HG03039 (cell line): Measurements from ENCODE around the gene TRIP4.
"Not testable (repeated sequence)": the region's sequence is repeated elsewhere in the genome, so short reads cannot be mapped to it uniquely, and the experiment has no call there.

ENCODE experiments used
- ATAC-seq: cut with Tn5 transposase; IDR thresholded peaks from one replicate; pipeline ENCODE4 v1.9.1; 2021; ENCODE audit warnings: mild to moderate bottlenecking, moderate library complexity; ENCODE audit not compliant: unreplicated experiment

Gene TRIP4

DNA sequence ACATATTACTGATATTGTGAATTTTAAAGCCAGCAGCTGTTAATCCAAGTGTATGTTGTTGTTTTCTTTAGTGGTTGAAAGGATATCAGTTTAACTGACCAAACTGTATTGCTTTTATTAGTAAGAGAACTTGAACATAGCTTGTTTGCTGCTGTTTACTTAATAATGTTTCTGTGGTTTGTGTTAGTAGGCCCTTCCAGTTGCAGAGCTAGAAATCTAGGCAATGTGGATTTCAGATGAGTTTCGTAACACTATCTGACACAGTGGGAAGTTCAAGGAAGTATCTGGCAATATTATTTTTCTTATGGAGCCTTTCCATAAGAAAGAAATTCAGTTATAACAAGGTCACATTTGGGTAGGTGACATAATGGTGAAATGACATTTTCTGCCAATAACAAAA is 91.2 kb downstream of the TRIP4 start:
- ATAC-seq = no peak

DNA sequence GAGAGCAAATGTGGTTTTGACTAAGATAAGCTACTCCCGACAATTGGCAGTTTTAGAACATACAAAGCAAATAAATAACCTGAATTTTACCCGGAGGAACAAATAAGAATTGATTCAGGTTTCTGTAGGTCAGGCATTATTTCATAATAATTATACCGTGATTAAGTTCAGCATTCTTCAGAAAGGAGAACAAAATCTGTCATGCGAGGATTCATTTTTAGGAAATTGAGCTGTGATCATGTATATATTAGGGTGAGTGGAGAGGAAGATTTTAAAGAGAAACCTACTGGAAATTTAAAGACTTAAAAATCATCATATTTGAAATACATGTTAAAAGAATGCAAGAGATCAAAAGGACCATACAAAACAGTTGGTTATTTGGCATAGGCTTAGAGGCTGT is 93.3 kb downstream of the TRIP4 start:
- ATAC-seq = no peak

DNA sequence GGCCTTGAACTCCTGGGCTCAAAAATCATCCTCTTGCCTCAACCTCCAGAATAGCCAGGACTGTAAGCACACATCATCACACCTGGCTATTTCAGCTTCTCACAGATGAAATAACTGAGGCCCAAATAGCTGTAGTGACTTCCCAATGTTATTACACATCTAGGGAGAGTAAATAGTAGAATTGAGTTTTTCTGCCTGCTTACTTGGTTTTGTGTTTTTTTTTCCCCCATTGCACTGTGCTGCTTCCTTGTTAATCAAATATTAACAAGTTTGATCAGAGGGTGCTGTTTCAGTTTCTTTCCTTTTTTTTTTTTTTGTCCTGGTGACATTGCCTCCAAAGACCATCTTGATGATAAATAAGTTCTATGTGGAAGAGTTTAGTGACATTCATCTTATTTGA is 96.1 kb downstream of the TRIP4 start:
- ATAC-seq = no peak

DNA sequence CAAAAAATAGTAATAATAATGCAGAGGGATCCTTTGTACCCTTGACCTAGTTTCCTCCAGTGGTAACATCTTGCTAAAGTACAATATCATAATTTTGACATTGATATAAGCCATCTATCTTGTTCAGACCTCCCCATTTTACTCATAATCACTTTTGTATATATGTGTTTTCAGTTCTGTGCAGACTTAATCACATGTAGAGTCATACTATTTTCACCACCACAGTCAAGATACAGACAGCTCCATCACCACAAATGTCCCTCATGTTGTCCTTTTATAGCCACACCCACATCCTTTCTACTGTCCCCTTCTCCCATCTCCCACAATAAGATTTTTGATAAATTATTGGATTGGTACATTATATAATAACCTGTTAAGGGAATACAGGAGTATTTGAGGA is 98.2 kb downstream of the TRIP4 start:
- no peak for ATAC-seq

DNA sequence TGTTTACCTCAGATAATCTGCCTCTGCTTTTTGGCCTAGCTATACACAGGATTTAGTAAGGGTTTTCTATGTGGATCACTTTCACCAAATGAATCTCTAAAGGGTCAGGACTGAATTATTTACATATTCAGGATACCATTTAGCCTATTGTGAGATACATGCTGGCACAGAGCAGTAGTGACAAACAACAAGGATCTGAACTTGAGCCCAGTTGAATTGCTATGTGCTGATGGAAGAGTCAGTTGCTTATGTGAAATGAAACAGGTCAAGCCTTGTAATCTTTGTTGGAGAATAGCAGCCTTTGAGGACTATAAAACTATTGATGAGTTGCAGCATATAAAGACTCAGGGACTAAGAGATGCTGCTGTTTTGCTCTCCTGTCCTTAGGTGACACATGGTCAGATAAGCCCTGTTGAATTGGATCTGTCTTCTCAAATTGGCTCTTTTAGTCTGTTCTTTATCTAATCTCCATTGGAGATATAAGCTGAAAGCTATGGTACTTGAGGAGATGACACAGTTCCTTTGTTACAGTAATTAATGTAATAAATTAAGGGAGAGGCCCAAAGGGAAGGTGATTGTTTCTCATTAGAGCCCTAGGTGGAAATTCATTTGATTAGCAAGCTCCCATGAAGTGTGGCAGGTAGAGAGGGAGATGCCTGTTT is 103.1 kb downstream of the TRIP4 start:
- ATAC-seq = no peak

DNA sequence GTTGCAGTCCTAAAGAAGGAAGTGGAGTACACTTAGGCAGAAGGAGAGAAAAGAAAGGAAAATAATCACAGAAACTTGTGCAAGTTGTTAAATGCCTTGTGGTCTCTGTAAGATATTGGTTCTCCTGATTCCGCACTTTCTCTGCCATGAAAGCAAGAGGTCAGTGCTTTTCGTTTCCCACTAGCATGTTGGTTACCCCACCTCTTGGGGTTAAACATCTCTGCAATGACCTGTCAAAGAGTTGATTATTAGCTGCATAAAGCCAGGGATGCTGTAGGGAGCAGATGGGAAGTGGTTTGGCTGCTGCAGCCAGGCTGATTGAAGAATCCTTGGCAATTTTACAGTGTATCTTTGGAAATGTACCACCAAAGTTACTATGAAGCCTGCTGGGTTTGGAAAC is 106.0 kb downstream of the TRIP4 start:
- ATAC-seq = no peak

DNA sequence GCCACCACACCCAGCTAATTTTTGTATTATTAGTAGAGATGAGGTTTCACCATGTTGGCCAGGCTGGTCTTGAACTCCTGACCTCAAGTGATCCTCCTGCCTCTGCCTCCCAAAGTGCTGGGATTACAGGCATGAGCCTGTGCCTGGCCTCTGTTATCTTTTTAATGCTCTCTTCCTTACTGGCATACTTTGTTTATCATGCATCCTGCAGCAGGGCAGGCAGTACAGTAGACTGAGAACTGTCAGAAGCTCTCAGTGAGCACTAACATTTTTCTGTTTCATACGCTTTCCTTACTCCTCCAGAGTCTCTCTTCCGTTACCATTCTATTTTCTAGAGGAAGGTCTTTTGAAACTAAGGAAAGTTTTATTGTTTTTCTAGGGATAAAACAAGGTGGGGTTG is 108.3 kb downstream of the TRIP4 start:
- ATAC-seq = not testable (repeated sequence)

DNA sequence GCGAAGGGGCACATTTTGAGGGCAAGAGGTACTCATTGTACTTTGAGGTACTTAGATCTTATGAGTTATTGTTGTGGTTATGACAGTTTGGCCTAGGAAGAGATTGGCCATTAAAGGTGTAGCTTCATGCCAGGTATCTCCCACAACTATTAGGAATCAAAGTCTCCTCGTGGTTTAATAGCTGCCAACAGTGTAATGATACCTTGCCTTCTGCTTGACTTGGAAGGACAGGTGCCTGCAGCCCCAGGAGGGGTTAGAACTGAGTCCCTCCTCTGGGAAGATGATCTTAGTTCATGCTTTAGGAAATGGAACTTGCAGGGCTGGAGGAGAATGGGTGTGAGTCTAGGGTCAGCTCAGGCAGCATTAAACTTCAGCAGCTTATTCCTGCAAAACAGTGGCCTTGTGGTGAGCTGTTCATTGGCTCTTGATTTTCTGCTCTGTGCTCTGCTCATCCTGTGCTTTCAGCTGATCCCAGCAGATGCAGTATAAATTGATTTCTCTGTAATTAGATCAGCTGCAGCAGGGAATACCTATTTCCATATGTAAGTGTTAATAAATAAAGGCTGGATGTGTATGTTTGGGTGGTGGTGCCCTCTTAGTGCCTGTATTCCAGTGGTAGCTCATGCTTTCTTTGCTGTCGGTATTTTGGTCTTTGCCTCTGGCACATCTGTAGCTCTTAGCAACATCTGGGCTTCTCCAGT is 113.2 kb downstream of the TRIP4 start:
- no peak for ATAC-seq

DNA sequence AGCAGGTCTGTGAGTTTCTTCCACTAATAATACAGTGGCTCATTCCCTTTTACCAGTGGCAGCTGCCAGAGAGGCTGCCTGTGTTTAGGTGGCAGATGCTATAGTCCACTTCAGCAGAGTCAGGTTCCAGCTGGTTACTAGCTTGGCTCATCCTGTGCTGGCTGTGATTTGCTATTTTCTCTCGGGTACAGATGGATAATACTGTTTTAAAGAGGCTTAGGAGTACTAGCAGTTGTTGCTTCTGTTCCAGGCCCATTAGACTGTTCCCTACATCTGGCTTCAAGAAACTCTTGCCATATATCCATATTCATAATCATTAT is 113.7 kb downstream of the TRIP4 start:
- ATAC-seq = no peak

DNA sequence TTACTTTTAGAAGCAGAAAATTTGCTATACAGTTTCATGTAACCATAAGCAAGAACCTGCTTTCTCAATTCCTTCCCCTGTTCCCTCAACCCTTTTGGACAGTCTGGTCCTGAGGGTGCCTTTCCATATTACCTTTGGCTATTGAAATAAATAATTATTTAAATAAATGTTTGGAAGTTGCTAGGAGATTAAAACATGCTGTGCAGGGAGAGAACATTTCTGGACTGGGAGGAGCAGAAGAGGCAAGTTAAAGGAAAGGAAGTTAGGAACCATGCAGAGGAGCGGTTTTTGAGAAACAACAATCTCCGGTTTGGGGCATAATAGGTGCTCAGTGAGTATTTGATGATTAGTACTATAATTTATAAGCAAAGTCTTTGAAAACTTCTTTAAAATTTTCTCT is 114.5 kb downstream of the TRIP4 start:
- no peak for ATAC-seq

DNA sequence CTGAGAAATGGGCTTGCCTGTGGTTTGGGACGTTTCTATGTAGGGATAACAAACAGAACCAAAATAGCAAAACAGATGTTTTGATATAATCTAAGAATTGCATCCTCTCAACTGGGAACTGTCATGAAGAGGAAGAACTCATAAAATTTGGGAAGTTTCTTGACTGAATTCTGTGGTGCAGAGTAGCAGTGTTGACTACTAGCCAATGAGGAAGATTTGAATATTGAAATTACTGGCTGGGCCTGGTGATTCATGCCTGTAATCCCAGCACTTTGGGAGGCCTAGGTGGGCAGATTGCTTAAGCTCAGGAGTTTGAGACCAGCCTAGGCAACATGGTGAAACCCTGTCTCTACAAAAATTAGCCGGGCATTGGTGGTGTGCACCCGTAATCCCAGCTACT is 114.9 kb downstream of the TRIP4 start:
- ATAC-seq = no peak

DNA sequence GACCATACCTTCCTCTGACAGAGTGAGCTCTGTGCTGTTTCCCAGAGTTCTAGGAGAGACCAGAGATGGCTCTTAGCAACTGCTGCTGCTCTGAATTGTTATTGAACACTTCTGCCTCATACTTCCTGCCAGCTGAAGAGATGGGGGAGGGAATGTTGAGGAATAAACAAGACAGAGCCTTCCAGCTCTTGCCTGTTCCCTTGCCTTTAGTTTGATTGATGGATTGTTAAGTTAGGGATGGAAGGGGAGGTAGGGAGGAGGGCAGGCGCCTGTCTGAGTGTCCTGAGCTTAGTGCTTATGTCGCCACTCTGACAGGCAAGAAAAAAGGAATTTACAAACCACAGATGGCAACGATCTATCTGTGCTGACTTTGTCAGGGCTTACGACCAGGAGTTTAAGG is 115.6 kb downstream of the TRIP4 start:
- no peak for ATAC-seq

DNA sequence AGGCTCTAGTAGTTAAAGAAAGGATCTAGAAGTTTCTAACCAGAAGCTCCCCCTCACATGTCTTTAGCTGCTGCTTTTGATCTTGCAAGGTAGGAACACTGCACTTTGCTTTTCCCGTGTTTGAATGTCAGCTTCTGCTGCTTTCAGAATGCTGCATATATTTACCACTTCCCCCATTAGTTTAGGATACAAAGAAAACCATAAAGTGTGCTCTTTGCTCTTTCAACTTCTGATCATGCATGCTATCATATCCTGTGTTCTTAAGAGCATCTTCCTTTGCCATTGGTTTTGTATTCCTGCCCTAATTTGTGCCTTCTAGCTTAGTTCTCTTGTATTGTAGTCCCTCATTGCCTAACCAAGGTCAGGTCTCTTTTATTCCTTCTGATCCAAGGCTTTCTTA is 116.0 kb downstream of the TRIP4 start:
- no peak for ATAC-seq
